ENCODE measurements around the gene SLC35G6. TPM values are rescaled to one million over a fixed set of nuclear protein-coding genes. Genes with fewer than 3 reads are reported as not detected.

SLC35G6 gene
- total RNA-seq, 4 donors from 2014 or later: not detected

GRCh38 chr17:7448461-7448860 is 32.8 kb upstream of the SLC35G6 start:
- Histone ChIP-seq H3K4me1 (peaks cover 0 to 21% (median 8%) of the 10 kb centered on the region in 4 donors), H3K27me3 (peaks cover 42% of the 10 kb centered on the region), H3K36me3 (no peaks in the 10 kb centered on the region), H3K9me3 (no peaks in the 10 kb centered on the region), H3K27ac (no peak overlapping the region), H3K4me3 (no peak overlapping the region)
- no peak for TF ChIP-seq POLR2AphosphoS5 (IDR thresholded peaks at IDR 0.05)
- TF ChIP-seq, protein P1, sequence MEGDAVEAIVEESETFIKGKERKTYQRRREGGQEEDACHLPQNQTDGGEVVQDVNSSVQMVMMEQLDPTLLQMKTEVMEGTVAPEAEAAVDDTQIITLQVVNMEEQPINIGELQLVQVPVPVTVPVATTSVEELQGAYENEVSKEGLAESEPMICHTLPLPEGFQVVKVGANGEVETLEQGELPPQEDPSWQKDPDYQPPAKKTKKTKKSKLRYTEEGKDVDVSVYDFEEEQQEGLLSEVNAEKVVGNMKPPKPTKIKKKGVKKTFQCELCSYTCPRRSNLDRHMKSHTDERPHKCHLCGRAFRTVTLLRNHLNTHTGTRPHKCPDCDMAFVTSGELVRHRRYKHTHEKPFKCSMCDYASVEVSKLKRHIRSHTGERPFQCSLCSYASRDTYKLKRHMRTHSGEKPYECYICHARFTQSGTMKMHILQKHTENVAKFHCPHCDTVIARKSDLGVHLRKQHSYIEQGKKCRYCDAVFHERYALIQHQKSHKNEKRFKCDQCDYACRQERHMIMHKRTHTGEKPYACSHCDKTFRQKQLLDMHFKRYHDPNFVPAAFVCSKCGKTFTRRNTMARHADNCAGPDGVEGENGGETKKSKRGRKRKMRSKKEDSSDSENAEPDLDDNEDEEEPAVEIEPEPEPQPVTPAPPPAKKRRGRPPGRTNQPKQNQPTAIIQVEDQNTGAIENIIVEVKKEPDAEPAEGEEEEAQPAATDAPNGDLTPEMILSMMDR (IDR thresholded peaks at IDR 0.05): no peak
- TF ChIP-seq POLR2A (IDR thresholded peaks at IDR 0.05): no peak
- TF ChIP-seq EP300 (IDR thresholded peaks at IDR 0.05; ENCODE audit: low read depth): no peak
- intact Hi-C loops (cut with DNase I; ENCODE audit: low total_unique reads): no loop called here
- in situ Hi-C loops (cut with MboI; ENCODE audit: low pct_ligation_motif_present in 1 of 4, low pct_unique_long_range_greater_than_20kb in 1 of 4, low sequenced_read_pairs in 3 of 4): no loop called here
- no peak for DNase-seq
- 80 to 88% methylated on average over 1 to 7 of the region's 7 CpGs for WGBS, 2 donors (ENCODE audit: low coverage in 1 of 2)

GRCh38 chr17:7459961-7460545 is 21.2 kb upstream of the SLC35G6 start:
- H3K27me3 ChIP-seq: no peaks in the 10 kb centered on the region
- in situ Hi-C loops (cut with MboI; ENCODE audit: low pct_ligation_motif_present in 1 of 4, low pct_unique_long_range_greater_than_20kb in 1 of 4, low sequenced_read_pairs in 3 of 4) (no loop called here), intact Hi-C loops (cut with DNase I; ENCODE audit: low total_unique reads) (no loop called here)
- WGBS, 2 donors (ENCODE audit: low coverage in 1 of 2): 67 to 71% methylated on average over 2 to 3 of the region's 3 CpGs
- TF ChIP-seq POLR2A (IDR thresholded peaks at IDR 0.05): no peak
- TF ChIP-seq, protein P1 (IDR thresholded peaks at IDR 0.05): no peak
- TF ChIP-seq EP300 (IDR thresholded peaks at IDR 0.05; ENCODE audit: low read depth): no peak
- TF ChIP-seq POLR2AphosphoS5 (IDR thresholded peaks at IDR 0.05): no peak
- H3K27ac ChIP-seq: no peak overlapping the region
- no peak overlapping the region for H3K4me3 ChIP-seq
- H3K36me3 ChIP-seq: no peaks in the 10 kb centered on the region
- peaks cover 4 to 9% (median 7%) of the 10 kb centered on the region in 4 donors for H3K4me1 ChIP-seq
- no peak for DNase-seq
- no peaks in the 10 kb centered on the region for H3K9me3 ChIP-seq

GRCh38 chr17:7460850-7461660 is 20.2 kb upstream of the SLC35G6 start:
- in situ Hi-C loops (cut with MboI; ENCODE audit: low pct_ligation_motif_present in 1 of 4, low pct_unique_long_range_greater_than_20kb in 1 of 4, low sequenced_read_pairs in 3 of 4) (no loop called here), intact Hi-C loops (cut with DNase I; ENCODE audit: low total_unique reads) (no loop called here)
- H3K36me3 ChIP-seq: no peaks in the 10 kb centered on the region
- 97 to 100% methylated on average over 2 to 7 of the region's 7 CpGs for WGBS, 2 donors (ENCODE audit: low coverage in 1 of 2)
- TF ChIP-seq POLR2A (IDR thresholded peaks at IDR 0.05): no peak
- TF ChIP-seq, protein P1 (IDR thresholded peaks at IDR 0.05): no peak
- no peak for TF ChIP-seq EP300 (IDR thresholded peaks at IDR 0.05; ENCODE audit: low read depth)
- no peak for TF ChIP-seq POLR2AphosphoS5 (IDR thresholded peaks at IDR 0.05)
- H3K4me3 ChIP-seq: no peak overlapping the region
- H3K4me1 ChIP-seq: peaks cover 4 to 8% (median 7%) of the 10 kb centered on the region in 4 donors
- H3K27me3 ChIP-seq: no peaks in the 10 kb centered on the region
- DNase-seq: no peak
- H3K27ac ChIP-seq: no peak overlapping the region
- no peaks in the 10 kb centered on the region for H3K9me3 ChIP-seq

DNA sequence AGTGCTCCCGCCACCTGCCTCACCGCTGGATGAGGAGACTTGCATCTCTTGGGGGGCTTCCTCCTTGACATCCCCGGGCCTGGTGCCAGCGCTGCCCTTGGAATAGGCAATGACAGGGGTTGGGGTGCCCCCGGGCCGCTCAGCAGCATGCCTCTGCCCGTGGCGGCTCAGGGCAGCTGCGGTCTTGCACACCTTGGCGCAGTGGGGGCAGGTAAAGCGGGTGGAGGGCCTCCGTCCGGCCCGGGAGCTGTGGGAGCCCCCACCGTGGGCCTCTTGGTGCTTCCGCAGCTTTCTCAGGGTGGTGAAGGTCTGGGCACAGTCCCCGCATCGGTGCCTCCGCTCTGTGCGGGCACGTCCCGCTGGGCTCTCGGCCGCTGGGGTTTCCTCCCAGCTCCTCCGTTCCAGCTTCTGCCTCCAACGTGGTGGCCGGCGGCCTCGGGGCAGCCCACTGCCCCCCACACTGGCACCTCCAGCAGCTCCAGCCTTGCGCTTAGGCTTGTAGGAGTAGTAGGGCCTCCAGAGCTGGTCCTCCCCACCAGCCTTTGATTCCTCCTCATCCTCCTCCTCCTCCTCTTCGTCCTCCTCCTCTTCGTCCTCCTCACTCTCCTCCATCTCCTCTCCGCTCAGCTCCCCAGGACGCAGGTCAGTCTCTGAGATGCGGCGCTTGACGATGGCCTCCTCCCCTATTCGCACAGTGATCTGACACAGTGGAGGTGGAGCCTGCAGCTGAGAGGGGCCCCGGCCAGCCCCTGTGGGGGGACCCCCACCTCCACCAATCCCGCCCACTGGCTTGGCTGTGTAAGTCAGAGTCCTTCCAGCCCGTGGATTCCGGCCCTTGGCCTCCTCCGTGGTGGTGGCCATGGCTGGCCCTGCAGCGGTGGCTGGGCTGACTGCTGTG is 18.5 kb upstream of the SLC35G6 start:
- Histone ChIP-seq H3K27ac (no peak overlapping the region), H3K4me1 (peaks cover 0 to 14% (median 8%) of the 10 kb centered on the region in 4 donors), H3K9me3 (no peaks in the 10 kb centered on the region), H3K4me3 (no peak overlapping the region), H3K27me3 (no peaks in the 10 kb centered on the region), H3K36me3 (no peaks in the 10 kb centered on the region)
- intact Hi-C loops (cut with DNase I; ENCODE audit: low total_unique reads) (no loop called here), in situ Hi-C loops (cut with MboI; ENCODE audit: low pct_ligation_motif_present in 1 of 4, low pct_unique_long_range_greater_than_20kb in 1 of 4, low sequenced_read_pairs in 3 of 4) (no loop called here)
- DNase-seq: no peak
- 91% methylated on average over 44 of the region's 44 CpGs; no CpG with 5 or more reads in 1 of the 2 donors for WGBS, 2 donors (ENCODE audit: low coverage in 1 of 2)
- TF ChIP-seq, protein P1 (IDR thresholded peaks at IDR 0.05): no peak
- TF ChIP-seq POLR2AphosphoS5 (IDR thresholded peaks at IDR 0.05): no peak
- no peak for TF ChIP-seq EP300 (IDR thresholded peaks at IDR 0.05; ENCODE audit: low read depth)
